Brain pericyte (primary cell): ENCODE results near the gene CBX8.

Experiments used
- DNase-seq: peaks from one replicate; pipeline ENCODE4 v3.0.0-alpha.2; 2012; ENCODE audit warnings: low read depth, low spot score

CBX8 gene

GRCh38 chr17:79804856-79805696, 8.2 kb upstream of the CBX8 start:
- no peak for DNase-seq

- DNase-seq, result no peak
Observed at GRCh38 chr17:79803997-79804855, 7.3 kb upstream of the CBX8 start.

DNA sequence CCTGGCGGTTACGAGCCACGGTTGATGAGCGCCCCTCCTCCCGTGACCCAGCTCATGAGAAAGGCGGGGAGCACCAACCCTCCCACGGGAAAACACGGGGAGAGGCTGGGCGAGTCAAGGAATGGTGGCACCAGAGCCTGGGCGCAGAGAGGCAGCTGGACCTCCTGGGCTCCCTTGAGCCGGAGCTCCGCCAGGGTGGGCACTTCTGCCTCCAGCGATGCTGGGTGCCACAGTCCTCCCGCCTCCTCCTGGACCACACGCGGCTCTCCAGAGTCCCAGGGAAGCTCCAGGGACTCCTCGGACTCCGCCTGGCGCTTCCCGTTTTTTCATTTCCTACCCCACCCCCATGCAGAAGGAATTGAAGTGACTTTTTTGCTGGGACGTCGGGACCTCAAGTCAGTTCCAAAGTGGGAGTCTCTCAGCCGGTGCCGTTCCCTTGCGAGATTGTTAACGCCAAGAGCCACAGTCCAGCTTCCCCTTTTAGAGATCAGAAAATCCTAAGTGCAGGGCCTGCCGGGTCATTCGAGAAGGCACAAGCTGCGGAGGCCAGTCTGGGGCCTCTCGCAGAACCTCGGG, 6.6 kb upstream of the CBX8 start:
- DNase-seq, result no peak

DNA sequence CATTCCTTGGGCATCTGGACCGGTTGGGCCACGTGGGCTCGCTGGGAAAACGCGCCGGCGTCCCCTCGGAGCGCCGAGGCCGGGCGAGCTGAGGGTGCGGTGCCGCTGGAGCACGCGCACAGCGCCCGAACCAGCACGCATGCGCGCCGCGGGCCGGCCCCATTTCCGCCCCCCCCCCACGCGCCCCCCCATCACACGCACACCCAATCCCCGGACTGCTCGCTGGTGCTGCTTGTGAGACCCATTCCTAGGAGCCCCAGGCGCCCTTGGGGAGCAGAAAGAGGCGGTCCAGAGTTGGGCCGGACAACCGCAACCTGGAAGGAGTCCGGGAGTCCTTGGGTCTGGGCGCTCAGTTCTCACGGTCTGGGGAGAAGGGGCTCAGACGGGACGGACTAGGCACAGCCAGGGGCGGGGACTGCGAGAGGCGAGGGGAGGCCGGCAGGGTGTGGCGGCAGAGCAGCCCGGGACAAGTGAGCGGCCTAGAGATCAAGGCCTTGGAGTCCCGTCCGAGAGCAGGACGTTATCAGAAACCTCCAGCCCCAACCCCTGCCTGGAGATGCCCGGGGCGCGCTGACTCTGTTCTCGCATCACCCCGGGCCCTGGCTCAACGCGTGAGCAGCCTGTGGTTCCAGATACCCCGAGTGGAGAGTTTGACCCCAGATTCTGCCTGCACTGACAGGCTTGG, 6.0 kb upstream of the CBX8 start:
- no peak for DNase-seq

DNA sequence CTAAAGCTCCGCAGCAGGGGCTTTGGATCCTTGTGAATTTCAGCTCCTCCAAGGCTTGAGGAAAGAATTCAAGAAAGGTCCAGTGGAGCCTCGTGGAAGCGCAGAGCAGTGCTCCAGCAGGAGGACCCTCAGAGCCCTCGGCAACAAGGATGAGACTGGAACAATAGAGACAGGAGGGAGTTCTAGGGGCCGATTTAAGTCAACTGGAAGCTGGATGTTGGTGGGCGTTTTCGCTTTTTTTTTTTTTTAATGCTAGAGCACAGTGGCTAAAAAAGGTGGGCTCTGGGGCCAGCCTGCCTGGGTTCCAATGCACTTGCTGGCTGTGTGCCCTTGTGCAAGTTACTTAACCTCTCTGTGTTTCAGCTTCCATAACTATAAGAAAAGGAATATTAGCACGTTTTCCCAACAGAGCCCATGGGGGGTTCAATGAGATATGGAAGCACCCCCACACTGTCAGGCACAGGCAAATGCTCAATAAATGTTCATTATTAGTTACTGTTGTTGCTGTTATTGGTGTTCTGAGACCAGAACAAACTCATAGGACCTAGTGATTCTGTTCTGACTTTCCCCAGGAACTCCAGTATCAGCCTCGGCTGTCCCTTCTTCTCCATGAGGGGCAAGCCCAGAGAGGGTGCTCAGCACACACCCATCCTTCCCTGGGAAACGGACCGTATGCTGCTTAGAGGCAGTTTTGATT, 5.3 kb upstream of the CBX8 start:
- no peak for DNase-seq

GRCh38 chr17:79801156-79802038, 4.5 kb upstream of the CBX8 start:
- no peak for DNase-seq

- no peak for DNase-seq
Observed at GRCh38 chr17:79800325-79801155, 3.7 kb upstream of the CBX8 start.

DNA sequence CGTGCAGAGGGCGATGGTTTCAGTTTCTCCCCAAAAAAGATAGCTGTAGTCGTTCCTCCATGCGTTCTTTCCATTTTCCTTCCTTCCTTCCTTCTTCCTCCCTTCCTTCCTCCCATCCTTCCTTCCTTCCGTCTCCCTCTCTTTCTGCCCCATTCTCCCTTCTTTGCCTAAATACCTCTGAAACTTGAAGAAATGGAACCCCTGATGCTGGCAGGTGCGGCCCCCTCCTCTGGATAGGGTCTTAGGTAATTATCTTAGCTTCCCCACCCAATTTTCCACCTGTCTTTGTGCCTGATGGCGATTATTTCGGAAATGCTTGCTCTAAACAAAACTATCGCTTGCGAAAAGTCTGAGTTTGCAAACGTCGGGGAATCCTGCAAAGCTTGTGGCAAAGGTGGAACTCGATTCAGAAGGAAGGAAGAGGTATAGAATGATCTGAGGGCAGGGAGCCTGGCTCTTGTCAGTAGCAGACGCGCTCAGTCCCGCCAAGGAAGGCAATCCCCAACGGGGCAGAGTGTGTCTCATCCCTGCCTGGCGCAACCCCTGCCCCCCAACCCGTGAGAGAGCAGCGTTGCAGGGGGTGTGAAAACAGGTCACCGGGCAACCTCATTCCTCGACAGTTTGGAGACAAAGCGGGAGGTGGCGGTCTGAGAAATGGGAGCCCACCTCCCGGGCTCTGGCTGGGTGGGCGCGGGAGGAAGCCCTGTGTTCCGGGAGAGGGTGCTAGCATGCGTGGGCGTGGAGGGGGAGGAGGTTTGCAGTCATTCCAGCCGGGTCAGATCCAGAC, 2.9 kb upstream of the CBX8 start:
- no peak for DNase-seq

- DNase-seq, result no peak
Observed at GRCh38 chr17:79799174-79799537, 2.3 kb upstream of the CBX8 start.

DNA sequence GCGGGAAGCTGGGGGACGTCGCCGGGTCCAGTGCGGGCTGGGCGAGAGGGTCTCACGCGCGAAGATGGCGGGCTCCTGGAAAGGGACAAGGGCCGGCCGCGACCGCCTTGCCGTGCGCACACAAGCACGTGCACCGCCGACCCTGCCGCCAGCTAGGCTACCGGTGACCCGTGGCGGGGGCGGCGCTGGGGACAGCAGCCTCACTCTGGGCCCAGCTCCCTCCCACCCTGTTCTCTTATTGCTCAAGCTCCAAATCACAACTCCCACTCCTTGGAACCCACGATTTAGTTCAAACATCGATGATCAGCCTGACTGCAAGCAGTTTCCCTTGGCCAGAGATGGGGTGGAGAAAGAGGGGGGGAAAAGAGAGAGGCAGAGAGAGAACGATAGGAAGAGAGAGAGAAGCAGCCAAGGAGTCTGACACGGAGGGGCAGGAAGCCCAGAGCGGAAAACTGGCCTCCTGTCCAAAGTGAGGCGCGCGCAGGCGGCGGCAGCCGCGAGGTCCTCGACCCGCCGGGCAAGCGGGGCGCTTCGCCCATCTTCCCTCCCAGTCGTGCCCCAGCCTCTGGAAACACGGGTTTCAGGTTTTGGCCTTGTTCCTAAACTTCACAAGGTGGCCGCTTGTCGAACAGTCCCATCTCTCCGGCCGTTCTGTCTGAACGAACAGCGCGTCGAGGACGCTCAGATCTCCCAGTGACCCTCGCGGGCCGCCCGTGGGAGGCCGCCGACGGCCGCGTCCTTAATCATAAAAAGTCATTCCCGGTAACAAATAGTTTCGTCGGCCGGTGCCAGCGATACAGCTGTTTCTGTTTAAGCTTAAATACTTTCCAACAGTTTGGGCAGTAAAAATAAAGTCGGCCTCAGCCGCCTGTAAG, 1.7 kb upstream of the CBX8 start:
- DNase-seq, result no peak

DNA sequence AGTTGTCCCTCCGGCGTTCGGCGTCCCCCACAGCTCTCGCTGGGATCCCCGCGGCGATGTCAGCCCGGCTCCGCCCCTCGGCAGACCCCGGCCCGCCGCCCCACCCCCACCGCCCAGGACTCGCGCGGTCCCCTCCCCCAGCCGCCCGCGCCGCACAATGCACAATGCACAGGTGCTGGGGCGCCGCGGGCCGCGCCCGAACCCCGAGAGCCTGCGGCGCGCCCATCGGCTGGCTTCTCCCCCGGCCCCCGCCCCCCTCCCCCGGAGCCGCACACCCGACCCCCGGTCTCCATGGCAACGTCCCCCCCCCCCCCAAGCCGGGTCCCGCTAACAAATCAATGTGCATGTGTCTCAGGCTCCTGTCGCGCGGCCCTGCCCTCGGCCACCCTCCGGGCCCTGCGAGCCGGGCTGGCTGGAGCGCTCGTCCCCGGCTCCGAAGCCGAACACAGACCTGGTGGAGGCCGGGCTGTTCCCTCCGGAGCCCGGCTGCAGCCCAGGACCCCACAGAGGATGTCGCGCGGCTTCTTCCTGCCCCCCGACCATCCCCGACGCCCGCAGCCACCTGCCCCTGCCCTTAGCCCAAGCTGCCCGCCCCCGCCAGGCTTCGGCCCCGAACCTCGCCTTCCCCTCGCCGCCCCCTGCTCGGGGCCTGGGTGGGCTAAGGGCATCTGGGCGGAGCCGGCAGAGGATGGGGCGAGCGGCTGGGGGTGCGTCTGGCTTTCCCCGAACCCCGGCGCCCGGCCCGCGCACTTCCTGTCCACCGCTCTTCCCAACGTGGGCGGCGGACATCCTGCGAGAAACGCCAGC, 818 bp upstream of the CBX8 start:
- DNase-seq, result no peak

DNA sequence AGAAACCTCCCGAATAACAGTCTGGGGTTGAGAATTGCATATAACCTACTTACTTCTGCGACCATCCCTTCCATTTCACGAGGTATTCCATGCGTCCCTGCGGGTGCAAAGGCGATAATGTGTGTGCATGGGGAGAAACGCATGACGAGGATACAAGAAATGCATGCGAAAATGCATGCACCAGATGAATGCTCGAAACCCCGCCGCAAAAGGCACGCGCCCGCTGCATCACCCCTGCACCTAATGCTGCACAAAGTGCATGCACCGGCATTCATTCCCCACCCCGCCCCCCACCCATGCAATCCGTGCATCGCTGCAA, 474 bp downstream of the CBX8 start:
- no peak for DNase-seq

DNA sequence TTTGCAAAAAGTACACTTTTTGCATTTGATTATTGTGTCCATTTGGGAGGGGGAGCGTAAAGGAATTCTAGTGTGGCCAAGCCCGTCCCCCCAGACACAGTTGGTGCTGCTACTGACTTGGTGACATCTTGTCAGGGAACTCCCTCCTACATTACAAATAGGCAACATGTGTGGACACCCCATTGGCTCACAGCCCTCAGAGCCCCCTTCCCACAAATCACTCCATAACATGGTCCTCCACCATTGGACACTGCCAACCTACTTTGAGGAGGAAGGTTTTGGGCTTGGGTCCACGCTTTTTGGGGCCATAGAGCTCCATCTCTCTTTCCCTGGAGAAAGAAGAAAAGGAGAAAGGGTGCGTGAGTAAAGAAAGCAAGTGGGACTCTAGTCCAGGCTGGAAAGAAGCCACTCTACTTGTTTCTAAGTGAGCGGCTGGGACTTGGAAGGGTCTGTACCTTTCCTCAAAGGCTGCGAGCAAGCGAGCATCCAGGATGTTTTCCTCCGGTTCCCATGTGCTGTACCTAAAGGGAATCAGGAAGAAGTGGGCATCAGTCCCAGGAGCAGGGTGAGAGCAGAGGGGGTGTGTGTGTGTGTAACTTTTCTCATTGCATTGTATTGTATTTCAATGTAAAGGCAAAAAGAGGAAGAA, 958 bp downstream of the CBX8 start:
- DNase-seq, result no peak

DNA sequence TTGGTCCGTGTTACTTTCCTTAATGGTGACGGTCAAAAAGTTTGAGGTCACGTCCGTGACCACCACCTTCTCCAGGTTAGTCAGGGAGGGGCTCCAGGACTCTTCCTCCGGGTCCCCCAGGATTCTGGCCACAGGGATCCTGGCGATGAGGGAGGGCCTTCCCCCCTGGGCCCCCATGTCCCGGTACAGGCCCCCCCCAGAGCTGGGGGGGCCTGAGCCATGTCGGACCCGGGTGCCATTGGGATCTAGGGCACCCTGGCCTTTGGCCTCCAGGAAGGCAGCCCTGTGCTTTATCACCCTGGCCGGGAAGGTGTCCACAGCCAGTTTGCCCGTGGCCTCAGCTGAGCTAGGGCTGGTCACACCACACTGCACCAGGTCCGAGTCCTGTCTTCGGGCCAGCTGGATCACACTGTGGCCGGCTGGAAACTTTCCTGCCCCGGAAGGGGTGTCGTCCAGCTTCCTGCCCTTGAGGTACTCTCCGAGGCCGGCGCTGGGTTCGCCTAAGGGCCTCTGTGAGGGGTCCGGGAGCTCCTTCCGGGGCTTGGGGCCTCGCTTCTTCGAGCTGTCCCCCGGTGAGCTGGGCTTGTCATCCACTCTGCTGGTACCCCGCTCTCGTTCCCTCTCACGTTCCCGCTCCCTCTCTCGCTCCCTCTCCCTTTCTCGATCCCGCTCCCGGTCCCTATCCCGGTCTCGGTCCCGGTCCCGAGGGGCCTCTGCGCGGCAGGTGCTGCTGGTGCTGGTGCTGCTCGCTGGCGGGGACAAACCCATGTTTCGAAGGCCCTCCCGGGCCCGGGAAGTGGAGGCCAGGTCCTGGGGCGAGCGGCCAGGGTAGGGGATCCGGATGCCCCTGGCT, 2.0 kb downstream of the CBX8 start:
- no peak for DNase-seq

GRCh38 chr17:79793924-79794304, 3.0 kb downstream of the CBX8 start:
- DNase-seq, result no peak
